HG02970 (cell line): ENCODE data around the gene BUD13.

Experiments
- ATAC-seq: cut with Tn5 transposase; IDR thresholded peaks from one replicate; pipeline ENCODE4 v1.9.1; 2021; ENCODE audit warnings: mild to moderate bottlenecking, moderate library complexity, moderate number of reproducible peaks; ENCODE audit not compliant: unreplicated experiment, low FRiP score

Gene BUD13

DNA sequence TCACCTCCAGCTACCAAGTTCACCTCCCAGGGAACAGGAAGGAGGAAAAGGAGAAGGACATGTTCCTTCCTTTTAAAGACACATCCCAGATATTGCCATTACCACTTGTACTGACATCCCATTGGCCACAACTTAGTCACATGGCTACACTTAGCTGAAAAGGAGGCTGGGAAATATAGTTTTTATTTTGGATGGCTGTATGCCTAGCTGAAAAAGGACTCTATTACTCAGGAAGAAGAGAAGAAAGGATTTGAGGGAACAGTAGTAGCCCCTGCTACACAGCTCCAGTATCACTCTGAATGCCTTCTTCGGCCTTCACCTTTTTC, 20.9 kb upstream of the BUD13 start:
- ATAC-seq = no peak

DNA sequence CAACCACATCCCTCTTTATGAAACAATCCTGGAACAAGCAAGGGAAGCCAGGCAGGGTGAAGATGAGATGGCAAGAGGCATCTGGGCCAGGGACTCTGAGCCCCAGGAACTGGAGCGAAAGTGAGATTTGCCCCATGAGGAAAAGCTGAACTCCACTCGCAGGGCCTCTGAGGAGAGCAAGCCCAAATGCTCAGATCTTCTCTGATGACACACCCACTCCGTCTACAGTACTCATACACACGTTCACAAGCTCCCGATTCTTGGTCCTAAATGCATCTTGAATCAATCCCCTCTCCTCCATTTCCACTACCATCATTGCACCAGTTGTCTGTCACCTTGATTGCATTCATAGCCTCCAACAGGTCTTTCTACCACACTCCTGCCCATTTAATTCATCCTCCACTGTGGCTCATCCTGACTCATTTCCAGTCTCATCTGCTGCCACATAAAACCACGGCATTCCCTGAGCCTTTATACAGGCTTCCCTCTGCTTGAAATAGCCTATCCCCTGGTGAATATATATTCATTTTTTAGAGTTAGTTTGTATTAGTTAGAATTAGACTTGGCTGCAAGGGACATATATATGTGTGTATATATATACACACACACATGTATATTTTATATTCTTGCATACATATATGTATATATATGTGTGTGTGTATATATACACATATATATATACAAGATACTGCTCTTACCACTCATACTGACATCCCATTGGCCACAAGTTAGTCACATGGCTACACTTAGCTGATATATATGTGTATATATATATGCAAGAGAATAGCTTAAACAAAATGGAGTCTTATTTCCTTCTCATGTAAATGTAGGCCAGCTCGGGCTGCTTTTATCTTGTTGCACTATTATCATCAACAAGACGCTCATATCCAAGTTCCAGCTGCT, 20.3 kb upstream of the BUD13 start:
- ATAC-seq = no peak

- no peak for ATAC-seq
These were observed 19.5 kb upstream of the BUD13 start for GRCh38 chr11:116792144-116792868.

- ATAC-seq = no peak
These were observed 19.0 kb upstream of the BUD13 start, which contains the start of gene APOA5 for GRCh38 chr11:116791813-116792143. Gene APOA5, minus strand, starts transcription at chr11:116791879. Its CDS starts 19 bp downstream, at chr11:116791860.

GRCh38 chr11:116791002-116791812, 18.4 kb upstream of the BUD13 start:
- no peak for ATAC-seq

GRCh38 chr11:116790167-116791001, 17.6 kb upstream of the BUD13 start:
- ATAC-seq = no peak

DNA sequence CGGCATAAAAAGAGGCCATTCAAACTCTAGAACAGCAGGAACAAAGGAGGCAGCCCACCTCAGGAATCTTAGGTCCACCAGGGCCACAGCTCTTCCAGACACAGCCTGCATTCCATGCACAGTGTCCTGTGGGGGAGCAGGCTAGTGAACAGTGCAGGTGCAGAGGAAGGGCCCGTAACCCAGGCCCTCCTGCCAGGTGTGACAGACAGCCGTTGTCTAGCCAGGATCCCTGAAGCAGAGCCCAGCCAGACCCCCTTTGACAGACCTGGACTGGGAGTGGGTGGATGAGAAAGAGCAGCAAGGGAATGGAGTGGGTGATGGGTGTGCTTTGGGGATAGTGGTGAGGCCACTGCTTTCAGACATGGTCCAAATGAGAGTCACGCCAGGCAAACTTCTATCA, 16.2 kb upstream of the BUD13 start:
- ATAC-seq = no peak

DNA sequence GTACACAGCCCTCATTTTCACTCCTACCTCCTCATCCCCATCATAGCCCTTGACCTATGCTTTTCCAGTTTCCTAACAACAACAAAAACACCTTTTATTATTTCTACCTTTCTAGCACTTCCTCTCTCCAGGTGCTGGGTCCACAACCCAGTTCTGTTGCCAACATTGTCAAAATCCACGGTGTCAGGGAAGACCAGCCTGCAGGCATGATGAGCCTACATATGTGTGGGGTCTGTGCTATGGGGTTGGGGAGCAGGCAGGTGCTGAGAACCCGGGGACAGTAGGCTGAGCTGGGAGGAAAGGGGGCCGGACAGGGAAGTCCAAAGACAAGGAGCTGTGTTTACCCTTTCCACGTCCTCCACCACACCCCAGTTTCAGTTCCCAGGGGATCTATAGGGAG, 15.7 kb upstream of the BUD13 start:
- no peak for ATAC-seq

- ATAC-seq = peak; percentile 75
These were observed 15.1 kb upstream of the BUD13 start, which contains the start of gene ZPR1 for GRCh38 chr11:116787786-116788486. Gene ZPR1, minus strand, starts transcription at chr11:116788023. Its CDS starts 33 bp downstream, at chr11:116787990.

DNA sequence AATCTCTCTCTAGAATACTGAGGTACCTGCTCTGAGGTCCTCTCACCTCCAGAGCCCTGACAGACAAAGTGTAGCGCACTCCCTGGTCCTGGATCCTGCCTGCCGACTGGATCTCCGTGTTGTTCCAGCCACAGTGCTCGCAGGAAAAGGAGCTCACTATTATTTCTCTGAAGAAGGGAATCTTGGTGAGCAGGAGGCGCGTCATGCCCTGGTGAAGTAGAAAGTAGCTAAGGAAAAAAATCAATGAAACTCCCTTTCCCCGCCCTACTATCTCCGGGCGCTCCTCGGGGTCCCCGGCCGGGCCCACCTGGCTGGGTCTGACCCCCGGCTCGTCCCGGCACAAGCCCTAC, 14.6 kb upstream of the BUD13 start:
- no peak for ATAC-seq

GRCh38 chr11:116786966-116787365, 14.2 kb upstream of the BUD13 start:
- ATAC-seq = no peak

DNA sequence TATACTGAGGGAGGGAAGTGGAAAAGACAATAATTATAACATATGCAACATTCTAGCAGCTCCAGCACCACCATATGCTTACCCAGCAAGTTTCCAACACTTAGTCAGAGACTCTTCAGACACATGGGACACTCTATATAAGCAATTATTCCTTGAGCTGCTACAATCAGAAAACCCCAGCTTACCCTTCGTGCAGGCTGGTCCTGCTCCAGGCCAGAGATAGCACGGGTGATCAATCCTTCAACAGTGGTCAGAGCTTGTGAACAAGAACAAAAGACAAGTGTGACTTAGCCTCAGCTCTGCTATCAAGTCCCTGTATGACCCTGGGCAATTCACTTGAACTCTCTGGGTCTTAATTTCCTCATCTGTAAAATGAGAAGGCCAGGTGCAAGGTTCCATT, 13.5 kb upstream of the BUD13 start:
- no peak for ATAC-seq

GRCh38 chr11:116782728-116783127, 9.9 kb upstream of the BUD13 start:
- no peak for ATAC-seq

- ATAC-seq = no peak
These were observed 5.8 kb upstream of the BUD13 start for GRCh38 chr11:116778556-116778955.

GRCh38 chr11:116777056-116777455, 4.3 kb upstream of the BUD13 start:
- ATAC-seq = no peak

- ATAC-seq = no peak
These were observed 3.8 kb upstream of the BUD13 start for GRCh38 chr11:116776522-116776984.

DNA sequence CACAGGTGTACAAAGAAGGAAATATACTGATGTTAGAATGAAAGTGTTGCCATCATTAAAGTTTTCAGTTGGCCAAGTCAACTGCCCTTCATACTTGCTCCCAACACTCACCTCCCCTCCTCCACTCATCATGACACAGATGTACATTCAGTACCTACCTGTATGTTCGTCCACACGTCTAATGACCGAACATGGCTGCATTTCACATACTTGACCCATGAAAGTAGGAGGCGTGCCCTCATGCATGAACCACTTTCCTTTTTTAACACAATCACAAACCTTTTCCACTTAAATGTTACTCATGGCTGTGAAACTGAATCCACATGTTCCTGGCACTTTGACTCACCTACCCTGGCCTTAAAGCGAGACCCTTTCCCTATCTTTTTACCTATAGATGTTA, 3.2 kb upstream of the BUD13 start:
- no peak for ATAC-seq

- no peak for ATAC-seq
These were observed 1.9 kb upstream of the BUD13 start for GRCh38 chr11:116774661-116775060.
